B cell (primary cell): ENCODE data around the gene SH3TC1. TPM values are rescaled to one million over a fixed set of nuclear protein-coding genes. Genes with fewer than 3 reads are reported as not detected.

Experiments used
- ATAC-seq: fragments of 200-7000 bp; cut with Tn5 transposase; one replicate; pipeline ENCODE4 v1.10.0; 2021; ENCODE audit warnings: low read depth, mild to moderate bottlenecking, moderate number of reproducible peaks, moderate library complexity
- CTCF ChIA-PET: fragments of 350-600 bp; sonication (Branson Sonifier 250); formaldehyde crosslinking; loops from one replicate; lab custom pipeline; 2021; ENCODE audit warnings: antibody characterized with exemption, inconsistent platforms; lab: Charles Lee
- POLR2A ChIA-PET: fragments of 350-600 bp; sonication (Branson Sonifier 250); formaldehyde crosslinking; loops from one replicate; lab custom pipeline; 2021; ENCODE audit warnings: antibody characterized with exemption; lab: Charles Lee
- DNase-seq: peaks from one replicate; pipeline ENCODE4 v3.0.0; 2013
- H2AFZ ChIP-seq: 2 replicates; pipeline ENCODE4 v1.6.1; 2012; ENCODE audit warnings: mild to moderate bottlenecking, low read depth, low read length; ENCODE audit not compliant: insufficient read depth, poor library complexity, severe bottlenecking
- H3K27ac ChIP-seq, 2 donors: 1 replicate in 1 of 2; 2 replicates in 1 of 2; pipeline ENCODE4 v1.5.1; 2012 to 2013; ENCODE audit warnings: low read length in 2 of 2, mild to moderate bottlenecking in 2 of 2, moderate library complexity in 1 of 2
- H3K27me3 ChIP-seq, 4 experiments: fragments of 200-600 bp in 1 of 4; sonication (generic) in 1 of 4; replicated peaks in 1 of 4; 1 replicate in 2 of 4; 2 replicates in 2 of 4; pipeline versions ENCODE4 v1.6.1 to v1.7.0; 2013 to 2016; ENCODE audit warnings: low read length in 3 of 4, mild to moderate bottlenecking in 2 of 4, mixed read lengths in 1 of 4, moderate library complexity in 1 of 4; ENCODE audit not compliant: insufficient read depth in 4 of 4, control insufficient read depth in 3 of 4; ENCODE audit errors: control extremely low read depth in 1 of 4
- H3K36me3 ChIP-seq, 2 experiments: replicated peaks in 1 of 2; 1 replicate in 1 of 2; 2 replicates in 1 of 2; pipeline versions ENCODE4 v1.6.1 to v1.7.1; 2013; ENCODE audit warnings: low read length in 1 of 2; ENCODE audit not compliant: insufficient read depth in 2 of 2, control insufficient read depth in 1 of 2; ENCODE audit errors: control extremely low read depth in 1 of 2, extremely low read depth in 1 of 2
- H3K4me1 ChIP-seq, 2 donors: fragments of 200-600 bp in 1 of 2; sonication (generic) in 1 of 2; 1 replicate in 1 of 2; 2 replicates in 1 of 2; pipeline versions ENCODE4 v1.5.1 to v1.6.1; 2013 to 2017; ENCODE audit warnings: low read length in 2 of 2; ENCODE audit not compliant: control insufficient read depth in 2 of 2, insufficient read depth in 2 of 2
- H3K4me2 ChIP-seq: replicated peaks from 2 replicates; pipeline ENCODE3; 2012; ENCODE audit warnings: mild to moderate bottlenecking, low read depth, low read length; ENCODE audit not compliant: poor library complexity, severe bottlenecking
- H3K4me3 ChIP-seq, 5 experiments: fragments of 200-600 bp in 1 of 5; sonication (generic) in 1 of 5; 1 replicate in 3 of 5; 2 replicates in 2 of 5; pipeline versions ENCODE4 v1.5.1 to v1.7.0; 2011 to 2016; ENCODE audit warnings: low read length in 4 of 5, mild to moderate bottlenecking in 4 of 5, low read depth in 2 of 5, control low read depth in 1 of 5, moderate library complexity in 1 of 5; ENCODE audit not compliant: insufficient read depth in 1 of 5; ENCODE audit errors: control extremely low read depth in 1 of 5, extremely low read depth in 1 of 5
- H3K79me2 ChIP-seq: fragments of 200-600 bp; sonication (generic); one replicate; pipeline ENCODE4 v1.6.0; 2016; ENCODE audit warnings: low read length; ENCODE audit not compliant: control insufficient read depth, insufficient read depth
- H3K9ac ChIP-seq: fragments of 200-600 bp; sonication (generic); 2 replicates; pipeline ENCODE4 v1.6.1; 2017; ENCODE audit warnings: mild to moderate bottlenecking, low read length, moderate library complexity
- H3K9me3 ChIP-seq, 3 donors: one replicate each; pipeline versions ENCODE4 v1.6.1 to v1.7.1; 2013; ENCODE audit warnings: low read length in 2 of 3; ENCODE audit not compliant: control insufficient read depth in 2 of 3, insufficient read depth in 1 of 3; ENCODE audit errors: control extremely low read depth in 1 of 3
- H4K20me1 ChIP-seq: 2 replicates; pipeline ENCODE4 v1.6.0; 2012; ENCODE audit warnings: mild to moderate bottlenecking, low read length; ENCODE audit not compliant: insufficient read depth, control insufficient read depth, poor library complexity, severe bottlenecking
- H3K27ac Mint-ChIP-seq: one replicate; pipeline ENCODE4 v1.8.0; 2021; ENCODE audit warnings: mixed read lengths
- H3K27me3 Mint-ChIP-seq: one replicate; pipeline ENCODE4 v1.8.0; 2021; ENCODE audit warnings: mixed read lengths
- H3K4me1 Mint-ChIP-seq: one replicate; pipeline ENCODE4 v1.8.0; 2021; ENCODE audit warnings: mixed read lengths
- H3K4me3 Mint-ChIP-seq: one replicate; pipeline ENCODE4 v1.8.0; 2021; ENCODE audit warnings: mixed read lengths
- H3K9me3 Mint-ChIP-seq: one replicate; pipeline ENCODE4 v1.8.0; 2022; ENCODE audit warnings: mixed read lengths; ENCODE audit not compliant: insufficient read depth
- EZH2 ChIP-seq: IDR thresholded peaks from 2 replicates; pipeline ENCODE4 v1.6.1; 2012; ENCODE audit warnings: borderline replicate concordance, low read depth, mild to moderate bottlenecking, moderate library complexity, low read length; ENCODE audit not compliant: insufficient read depth, poor library complexity, severe bottlenecking
- WGBS: methylation state at CpG from one replicate; pipeline ENCODE4 v1.1.5; 2013; ENCODE audit warnings: missing lambda C conversion rate; ENCODE audit not compliant: insufficient coverage; 5-methylcytosine and 5-hydroxymethylcytosine counted together
- intact Hi-C: fragments of 100-400 bp; cut with micrococcal nuclease; formaldehyde crosslinking; loops from one replicate; pipeline ENCODE4 v1.10.0; 2022
- polyA plus RNA-seq: library from polyadenylated mRNA; depleted of rRNA; stranded (reverse); fragments of >200 nt; gene quantifications from 2 replicates; pipeline ENCODE4 v1.2.3, GENCODE V29; 2012
- total RNA-seq, 2 donors: library from RNA; stranded (reverse); fragments of 120-200 nt in 1 of 2; gene quantifications; 1 replicate in 1 of 2; 2 replicates in 1 of 2; pipeline versions ENCODE4 v1.2.3 to v1.2.4, GENCODE V29; 2013 to 2022
- TF ChIP-seq, protein P1 (sequence below): fragments of 200-600 bp; IDR thresholded peaks from one replicate; pipeline ENCODE4 v1.8.0; 2022; ENCODE audit warnings: antibody characterized with exemption, mild to moderate bottlenecking

The SH3TC1 gene
- total and polyA plus RNA-seq, 2 donors (not counting 1 experiment from before 2014, with no cell fraction given), result 63.8 to 388 TPM

DNA sequence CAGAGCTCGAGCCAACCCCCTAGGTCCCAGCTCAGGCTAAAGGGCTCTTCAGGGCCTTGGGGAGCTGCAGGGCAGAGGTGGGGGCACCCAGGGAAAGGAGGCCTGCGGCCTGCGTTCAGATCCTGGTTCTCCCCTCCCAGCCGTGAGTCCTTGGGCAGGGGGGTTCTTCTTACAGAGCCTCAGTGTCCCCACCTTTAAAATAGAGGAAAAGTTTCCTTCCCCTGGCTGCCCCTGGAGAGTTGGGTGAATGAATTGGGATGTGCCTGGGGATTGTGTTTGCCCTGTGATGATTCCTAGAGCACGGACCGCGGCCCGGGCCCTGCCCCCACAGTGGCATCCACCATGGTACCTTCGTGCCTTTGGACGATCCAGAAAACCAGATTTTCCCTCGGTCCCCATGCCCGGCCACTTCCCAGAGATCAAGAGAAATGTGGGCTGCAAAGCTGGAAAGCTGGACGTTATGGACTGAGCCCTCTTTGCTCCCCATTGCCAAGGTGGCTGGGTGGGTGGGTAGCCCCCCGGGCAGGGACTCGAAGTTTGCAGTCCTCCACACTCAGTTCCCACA is 81.9 kb downstream of the SH3TC1 start:
- Mint-ChIP-seq H3K9me3 (no peaks in the 10 kb centered on the region), H3K4me1 (no peaks in the 10 kb centered on the region), H3K27me3 (no peaks in the 10 kb centered on the region), H3K27ac (no peak overlapping the region), H3K4me3 (no peak overlapping the region)
- WGBS, result 96% methylated on average over 12 of the region's 15 CpGs
- DNase-seq (no peak), ATAC-seq (no peak)
- ChIA-PET CTCF (no interaction called here), POLR2A (no interaction called here)
- Histone ChIP-seq H3K4me2 (no peak overlapping the region), H3K27me3 (no peaks in the 10 kb centered on the region), H3K4me1 (no peaks in the 10 kb centered on the region), H2AFZ (no peak overlapping the region), H3K36me3 (no peaks in the 10 kb centered on the region), H4K20me1 (no peaks in the 10 kb centered on the region), H3K27ac (no peak overlapping the region), H3K4me3 (no peak overlapping the region), H3K9ac (no peak overlapping the region), H3K79me2 (no peaks in the 10 kb centered on the region), H3K9me3 (no peaks in the 10 kb centered on the region)
- TF ChIP-seq, protein P1, sequence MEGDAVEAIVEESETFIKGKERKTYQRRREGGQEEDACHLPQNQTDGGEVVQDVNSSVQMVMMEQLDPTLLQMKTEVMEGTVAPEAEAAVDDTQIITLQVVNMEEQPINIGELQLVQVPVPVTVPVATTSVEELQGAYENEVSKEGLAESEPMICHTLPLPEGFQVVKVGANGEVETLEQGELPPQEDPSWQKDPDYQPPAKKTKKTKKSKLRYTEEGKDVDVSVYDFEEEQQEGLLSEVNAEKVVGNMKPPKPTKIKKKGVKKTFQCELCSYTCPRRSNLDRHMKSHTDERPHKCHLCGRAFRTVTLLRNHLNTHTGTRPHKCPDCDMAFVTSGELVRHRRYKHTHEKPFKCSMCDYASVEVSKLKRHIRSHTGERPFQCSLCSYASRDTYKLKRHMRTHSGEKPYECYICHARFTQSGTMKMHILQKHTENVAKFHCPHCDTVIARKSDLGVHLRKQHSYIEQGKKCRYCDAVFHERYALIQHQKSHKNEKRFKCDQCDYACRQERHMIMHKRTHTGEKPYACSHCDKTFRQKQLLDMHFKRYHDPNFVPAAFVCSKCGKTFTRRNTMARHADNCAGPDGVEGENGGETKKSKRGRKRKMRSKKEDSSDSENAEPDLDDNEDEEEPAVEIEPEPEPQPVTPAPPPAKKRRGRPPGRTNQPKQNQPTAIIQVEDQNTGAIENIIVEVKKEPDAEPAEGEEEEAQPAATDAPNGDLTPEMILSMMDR, result no peak
- no peak for TF ChIP-seq EZH2
- intact Hi-C loops, result no loop called here

DNA sequence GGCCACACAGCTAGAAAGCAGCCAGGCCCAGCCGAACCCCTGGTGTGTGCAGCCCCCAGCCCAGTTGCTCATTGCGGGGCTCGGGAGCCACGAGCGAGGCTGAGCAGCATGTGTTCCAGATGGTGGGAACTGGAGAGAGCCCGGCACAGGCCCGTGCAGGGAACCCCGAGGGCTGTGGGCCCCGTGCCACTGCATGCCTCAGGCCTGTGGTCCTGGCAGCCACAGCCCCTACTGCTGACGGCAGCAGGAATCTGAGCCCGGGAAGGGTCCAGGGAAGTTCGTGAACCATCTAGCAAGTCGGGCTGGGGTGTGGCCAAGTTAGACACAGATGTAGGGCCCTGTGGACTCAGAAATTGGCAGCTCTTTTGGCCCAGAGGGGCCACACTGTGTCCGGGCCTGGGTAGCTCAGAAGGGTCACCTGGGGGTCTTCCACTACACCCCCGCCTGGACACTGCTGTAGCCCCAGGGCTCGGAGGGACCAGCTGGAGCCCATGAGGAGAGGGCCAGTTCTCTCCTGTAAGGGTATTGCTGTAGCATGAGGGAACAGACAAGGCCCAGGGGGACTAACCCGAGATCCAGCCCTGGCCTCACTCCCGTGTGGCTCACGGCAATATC is 82.5 kb downstream of the SH3TC1 start:
- no peak overlapping the region for H2AFZ ChIP-seq
- no peak overlapping the region for H3K4me2 ChIP-seq
- ATAC-seq (no peak), DNase-seq (no peak)
- H3K9me3 ChIP-seq, result no peaks in the 10 kb centered on the region
- Mint-ChIP-seq H3K9me3 (no peaks in the 10 kb centered on the region), H3K27ac (no peak overlapping the region), H3K4me1 (no peaks in the 10 kb centered on the region), H3K4me3 (no peak overlapping the region), H3K27me3 (no peaks in the 10 kb centered on the region)
- TF ChIP-seq, protein P1, result no peak
- no peak for TF ChIP-seq EZH2
- intact Hi-C loops, result no loop called here
- 89% methylated on average over 19 of the region's 19 CpGs for WGBS
- H3K36me3 ChIP-seq, result no peaks in the 10 kb centered on the region
- H3K9ac ChIP-seq, result no peak overlapping the region
- H3K4me1 ChIP-seq, result no peaks in the 10 kb centered on the region
- no peaks in the 10 kb centered on the region for H4K20me1 ChIP-seq
- CTCF ChIA-PET, result no interaction called here
- H3K4me3 ChIP-seq, result no peak overlapping the region
- H3K27ac ChIP-seq, result no peak overlapping the region
- no peaks in the 10 kb centered on the region for H3K79me2 ChIP-seq
- no peaks in the 10 kb centered on the region for H3K27me3 ChIP-seq
- POLR2A ChIA-PET, result no interaction called here
